NT2/D1 (cell line): Measurements from ENCODE around the gene OR5AU1.

Source experiments
- SUZ12 ChIP-seq: IDR thresholded peaks from 2 replicates; pipeline ENCODE4 v1.6.1; 2011; ENCODE audit not compliant: insufficient read length, insufficient read depth; ENCODE audit errors: extremely low read depth
- YY1 ChIP-seq: IDR thresholded peaks from 2 replicates; pipeline ENCODE4 v1.6.1; 2011; ENCODE audit not compliant: insufficient read length, insufficient read depth
- ZNF274 ChIP-seq: IDR thresholded peaks from 2 replicates; pipeline ENCODE4 v1.6.1; 2011; ENCODE audit warnings: mild to moderate bottlenecking, low read depth, low read length

GRCh38 chr14:21109377-21110138, 46.3 kb downstream of the OR5AU1 start:
- TF ChIP-seq SUZ12 (no peak), YY1 (no peak), ZNF274 (no peak)
